A673 (cell line): ENCODE data around the gene GLDC. TPM values are rescaled to one million over a fixed set of nuclear protein-coding genes. Genes with fewer than 3 reads are reported as not detected.
"Not testable (repeated sequence)": the region's sequence is repeated elsewhere in the genome, so short reads cannot be mapped to it uniquely, and the experiment has no call there.

Experiments
- BruUV-seq: library from RNA; stranded (reverse); fragments of 400-500 nt; replicated peaks from 2 replicates; lab custom pipeline; 2021; lab: Mats Ljungman, UMichigan
- CTCF ChIA-PET: fragments of 300-600 bp; sonication (Branson Sonifier 250); formaldehyde crosslinking; loops from one replicate; lab custom pipeline; 2022; ENCODE audit warnings: antibody characterized with exemption; lab: Charles Lee
- POLR2A ChIA-PET: fragments of 300-600 bp; sonication (Branson Sonifier 250); formaldehyde crosslinking; loops from one replicate; lab custom pipeline; 2022; ENCODE audit warnings: antibody characterized with exemption; ENCODE audit not compliant: low non-redundant PET; lab: Charles Lee
- DNase-seq: peaks from one replicate; pipeline ENCODE4 v3.0.0-alpha.2; 2015; ENCODE audit warnings: low spot score
- H3K27ac ChIP-seq: fragments of 200-600 bp; sonication (generic); 2 replicates; pipeline ENCODE4 v1.5.1; 2016; ENCODE audit warnings: mixed run types, low read depth, mild to moderate bottlenecking, mixed read lengths, antibody characterized with exemption, low read length; ENCODE audit not compliant: poor library complexity, severe bottlenecking
- H3K27me3 ChIP-seq: fragments of 200-600 bp; sonication (generic); replicated peaks from 2 replicates; pipeline ENCODE4 v1.6.1; 2017; ENCODE audit warnings: mixed run types, low read depth, mild to moderate bottlenecking, mixed read lengths, antibody characterized with exemption, low read length; ENCODE audit not compliant: insufficient read depth, poor library complexity
- H3K36me3 ChIP-seq: fragments of 200-600 bp; sonication (generic); 2 replicates; pipeline ENCODE4 v1.6.1; 2016; ENCODE audit warnings: mixed run types, mild to moderate bottlenecking, mixed read lengths, antibody characterized with exemption, low read length; ENCODE audit not compliant: insufficient read depth, poor library complexity, severe bottlenecking
- H3K4me1 ChIP-seq: fragments of 200-600 bp; sonication (generic); 2 replicates; pipeline ENCODE4 v1.6.1; 2017; ENCODE audit warnings: mixed run types, mild to moderate bottlenecking, mixed read lengths, antibody characterized with exemption, low read length; ENCODE audit not compliant: insufficient read depth, poor library complexity, severe bottlenecking
- H3K4me3 ChIP-seq: fragments of 200-600 bp; sonication (generic); 2 replicates; pipeline ENCODE4 v1.5.1; 2016; ENCODE audit warnings: low read depth, mixed run types, mild to moderate bottlenecking, mixed read lengths, low read length; ENCODE audit not compliant: poor library complexity, severe bottlenecking
- H3K9me3 ChIP-seq: fragments of 200-600 bp; sonication (generic); 2 replicates; pipeline ENCODE4 v1.6.1; 2016; ENCODE audit warnings: mixed run types, low read depth, mild to moderate bottlenecking, mixed read lengths, antibody characterized with exemption, low read length; ENCODE audit not compliant: poor library complexity, severe bottlenecking
- EZH2 ChIP-seq: fragments of 200-600 bp; sonication (generic); IDR thresholded peaks from 2 replicates; pipeline ENCODE4 v1.6.1; 2017; ENCODE audit warnings: borderline replicate concordance, low read depth, mild to moderate bottlenecking, mixed read lengths, antibody characterized with exemption, low read length; ENCODE audit not compliant: poor library complexity, severe bottlenecking
- intact Hi-C: fragments of 100-400 bp; cut with micrococcal nuclease; formaldehyde crosslinking; loops from one replicate; pipeline ENCODE4 v1.10.0; 2022; ENCODE audit not compliant: unreplicated experiment
- total RNA-seq: library from RNA; stranded (reverse); gene quantifications from 2 replicates; pipeline ENCODE4 v1.2.3, GENCODE V29; 2021
- TF ChIP-seq, protein P1 (sequence below): fragments of 300-800, 200-600 bp; sonication (generic); conservative IDR thresholded peaks from 2 replicates; pipeline ENCODE4 v1.5.1; 2017; ENCODE audit warnings: low read depth, mild to moderate bottlenecking, antibody characterized with exemption, low read length, moderate library complexity, mixed read lengths

The GLDC gene
- total RNA-seq, 1 experiment from 2014 or later: 0.32 TPM

- Histone ChIP-seq H3K27ac (no peak overlapping the region), H3K36me3 (no peaks in the 10 kb centered on the region), H3K4me1 (no peaks in the 10 kb centered on the region), H3K27me3 (peaks cover 5% of the 10 kb centered on the region), H3K4me3 (no peak overlapping the region), H3K9me3 (no peaks in the 10 kb centered on the region)
- ChIA-PET POLR2A (no interaction called here), CTCF (no interaction called here)
- DNase-seq: no peak
- intact Hi-C loops: no loop called here
- no TSS peak for BruUV-seq
- TF ChIP-seq EZH2: no peak
- TF ChIP-seq, protein P1, sequence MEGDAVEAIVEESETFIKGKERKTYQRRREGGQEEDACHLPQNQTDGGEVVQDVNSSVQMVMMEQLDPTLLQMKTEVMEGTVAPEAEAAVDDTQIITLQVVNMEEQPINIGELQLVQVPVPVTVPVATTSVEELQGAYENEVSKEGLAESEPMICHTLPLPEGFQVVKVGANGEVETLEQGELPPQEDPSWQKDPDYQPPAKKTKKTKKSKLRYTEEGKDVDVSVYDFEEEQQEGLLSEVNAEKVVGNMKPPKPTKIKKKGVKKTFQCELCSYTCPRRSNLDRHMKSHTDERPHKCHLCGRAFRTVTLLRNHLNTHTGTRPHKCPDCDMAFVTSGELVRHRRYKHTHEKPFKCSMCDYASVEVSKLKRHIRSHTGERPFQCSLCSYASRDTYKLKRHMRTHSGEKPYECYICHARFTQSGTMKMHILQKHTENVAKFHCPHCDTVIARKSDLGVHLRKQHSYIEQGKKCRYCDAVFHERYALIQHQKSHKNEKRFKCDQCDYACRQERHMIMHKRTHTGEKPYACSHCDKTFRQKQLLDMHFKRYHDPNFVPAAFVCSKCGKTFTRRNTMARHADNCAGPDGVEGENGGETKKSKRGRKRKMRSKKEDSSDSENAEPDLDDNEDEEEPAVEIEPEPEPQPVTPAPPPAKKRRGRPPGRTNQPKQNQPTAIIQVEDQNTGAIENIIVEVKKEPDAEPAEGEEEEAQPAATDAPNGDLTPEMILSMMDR: no peak
Observed at GRCh38 chr9:6625363-6625762, 20.2 kb downstream of the GLDC start.

- H3K4me1 ChIP-seq, BruUV-seq, CTCF ChIA-PET, H3K27ac ChIP-seq, H3K9me3 ChIP-seq, H3K4me3 ChIP-seq, H3K36me3 ChIP-seq, DNase-seq, intact Hi-C loops, H3K27me3 ChIP-seq, POLR2A ChIA-PET: not testable (repeated sequence)
Observed at GRCh38 chr9:6622784-6623183, 22.7 kb downstream of the GLDC start.

DNA sequence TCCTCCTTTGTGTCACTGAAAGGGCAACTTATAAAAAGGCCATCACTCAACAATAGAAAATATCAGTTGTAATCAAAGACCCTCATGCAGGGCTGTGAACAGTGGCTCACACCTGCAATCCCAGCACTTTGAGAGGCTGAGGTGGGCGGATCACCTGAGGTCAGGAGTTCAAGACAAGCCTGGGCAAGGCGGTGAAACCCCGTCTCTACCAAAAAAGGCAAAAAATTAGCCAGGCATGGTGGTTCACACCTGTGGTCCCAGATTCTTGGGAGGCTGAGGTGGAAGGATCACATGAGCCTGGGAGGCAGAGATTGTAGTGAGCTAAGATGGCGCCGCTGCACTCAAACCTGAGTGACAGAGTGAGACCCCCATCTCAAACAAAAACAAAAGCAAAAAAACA, 24.7 kb downstream of the GLDC start:
- no peaks in the 10 kb centered on the region for H3K4me1 ChIP-seq
- H3K27me3 ChIP-seq: no peaks in the 10 kb centered on the region
- ChIA-PET CTCF (no interaction called here), POLR2A (no interaction called here)
- TF ChIP-seq, protein P1: no peak
- no peak for TF ChIP-seq EZH2
- no peak overlapping the region for H3K4me3 ChIP-seq
- no TSS peak for BruUV-seq
- no peak for DNase-seq
- intact Hi-C loops: no loop called here
- no peaks in the 10 kb centered on the region for H3K9me3 ChIP-seq
- H3K36me3 ChIP-seq: no peaks in the 10 kb centered on the region
- H3K27ac ChIP-seq: no peak overlapping the region

- TF ChIP-seq, protein P1: no peak
- no peak for TF ChIP-seq EZH2
- BruUV-seq: no TSS peak
- intact Hi-C loops: no loop called here
- Histone ChIP-seq H3K4me3 (no peak overlapping the region), H3K27me3 (no peaks in the 10 kb centered on the region), H3K27ac (no peak overlapping the region), H3K36me3 (no peaks in the 10 kb centered on the region), H3K9me3 (no peaks in the 10 kb centered on the region), H3K4me1 (no peaks in the 10 kb centered on the region)
- ChIA-PET POLR2A (no interaction called here), CTCF (no interaction called here)
- no peak for DNase-seq
Observed at GRCh38 chr9:6620353-6620752, 25.2 kb downstream of the GLDC start.
